Breast epithelium (tissue), 4 donors: ENCODE results near the gene EPC1. TPM values are rescaled to one million over a fixed set of nuclear protein-coding genes. Genes with fewer than 3 reads are reported as not detected.
"Not testable (repeated sequence)": the region's sequence is repeated elsewhere in the genome, so short reads cannot be mapped to it uniquely, and the experiment has no call there.

ENCODE experiments used
- DNase-seq, 2 donors: peaks; one replicate each; pipeline ENCODE4 v3.0.0-alpha.2; 2019; ENCODE audit warnings: low spot score in 2 of 2
- H3K27ac ChIP-seq, 2 donors: fragments of 200-600 bp; sonication (generic) in 1 of 2; one replicate each; pipeline ENCODE4 v1.5.1; 2016 to 2019; ENCODE audit warnings: mild to moderate bottlenecking in 1 of 2
- H3K27me3 ChIP-seq, 2 donors: fragments of 200-600 bp; sonication (generic) in 1 of 2; one replicate each; pipeline versions ENCODE4 v1.5.1 to v1.6.0; 2017 to 2019; ENCODE audit warnings: control low read depth in 1 of 2, mild to moderate bottlenecking in 1 of 2
- H3K36me3 ChIP-seq: fragments of 200-600 bp; one replicate; pipeline ENCODE4 v1.5.1; 2019
- H3K4me1 ChIP-seq, 2 donors: fragments of 200-600 bp; sonication (generic); one replicate each; pipeline ENCODE4 v1.5.1; 2016 to 2019; ENCODE audit warnings: control low read depth in 1 of 2
- H3K4me3 ChIP-seq, 3 donors: fragments of 200-600 bp; sonication (generic); 1 replicate in 2 of 3; 2 replicates in 1 of 3; pipeline ENCODE4 v1.5.1; 2016 to 2019; ENCODE audit warnings: mild to moderate bottlenecking in 3 of 3, moderate library complexity in 2 of 3
- H3K9me3 ChIP-seq, 2 donors: fragments of 200-600 bp; sonication (generic) in 1 of 2; one replicate each; pipeline ENCODE4 v1.5.1; 2016 to 2019; ENCODE audit warnings: control low read depth in 1 of 2
- POLR2A ChIP-seq: fragments of 450-650 bp; IDR thresholded peaks from one replicate; pipeline ENCODE4 v1.6.1; 2016; ENCODE audit warnings: antibody characterized with exemption, mild to moderate bottlenecking, moderate library complexity
- POLR2AphosphoS5 ChIP-seq, 3 donors: sonication (generic); formaldehyde crosslinking; IDR thresholded peaks; one replicate each; pipeline ENCODE4 v1.6.1; 2017; ENCODE audit warnings: antibody characterized with exemption in 3 of 3
- intact Hi-C: fragments of 100-400 bp; cut with DNase I; formaldehyde crosslinking; loops from one replicate; pipeline ENCODE4 v1.15.1; 2023; ENCODE audit warnings: low total_unique reads
- total RNA-seq, 3 donors: library from RNA; depleted of rRNA; stranded (reverse); fragments of >200 nt; gene quantifications; one replicate each; pipeline ENCODE4 v1.1.0, GENCODE V29; 2016
- TF ChIP-seq, protein P1 (sequence below), 3 donors: fragments of 450-650 bp; IDR thresholded peaks; one replicate each; pipeline ENCODE4 v1.5.1; 2016 to 2017; ENCODE audit warnings: antibody characterized with exemption in 3 of 3, mild to moderate bottlenecking in 3 of 3, moderate library complexity in 3 of 3

The EPC1 gene
- total RNA-seq, 3 donors from 2014 or later = 49.4 to 78.7 (median 60.0) TPM

DNA sequence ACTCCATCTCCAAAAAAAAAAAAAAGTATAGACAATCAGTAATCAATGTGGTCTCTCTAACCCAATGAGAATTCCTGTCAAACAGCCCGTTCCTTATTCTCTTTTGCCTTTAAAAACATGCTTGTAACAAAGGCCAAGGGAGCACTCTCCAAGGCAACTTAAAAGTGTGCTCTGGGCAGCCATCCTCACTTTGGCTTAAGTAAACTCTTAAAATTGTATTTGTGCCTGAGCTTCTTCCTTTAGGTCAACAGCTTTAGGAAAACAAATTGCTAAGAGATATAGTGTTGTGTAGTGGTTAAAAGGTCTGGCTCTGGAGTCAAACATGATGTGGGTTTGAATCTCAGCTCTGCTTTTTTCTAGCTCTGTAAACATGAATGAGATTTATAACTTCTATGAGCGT lies 13.9 kb upstream of the EPC1 start:
- no peak for DNase-seq
- no peaks in the 10 kb centered on the region for H3K9me3 ChIP-seq
- TF ChIP-seq POLR2AphosphoS5 (IDR thresholded peaks at IDR 0.05) = no peak
- TF ChIP-seq, protein P1, sequence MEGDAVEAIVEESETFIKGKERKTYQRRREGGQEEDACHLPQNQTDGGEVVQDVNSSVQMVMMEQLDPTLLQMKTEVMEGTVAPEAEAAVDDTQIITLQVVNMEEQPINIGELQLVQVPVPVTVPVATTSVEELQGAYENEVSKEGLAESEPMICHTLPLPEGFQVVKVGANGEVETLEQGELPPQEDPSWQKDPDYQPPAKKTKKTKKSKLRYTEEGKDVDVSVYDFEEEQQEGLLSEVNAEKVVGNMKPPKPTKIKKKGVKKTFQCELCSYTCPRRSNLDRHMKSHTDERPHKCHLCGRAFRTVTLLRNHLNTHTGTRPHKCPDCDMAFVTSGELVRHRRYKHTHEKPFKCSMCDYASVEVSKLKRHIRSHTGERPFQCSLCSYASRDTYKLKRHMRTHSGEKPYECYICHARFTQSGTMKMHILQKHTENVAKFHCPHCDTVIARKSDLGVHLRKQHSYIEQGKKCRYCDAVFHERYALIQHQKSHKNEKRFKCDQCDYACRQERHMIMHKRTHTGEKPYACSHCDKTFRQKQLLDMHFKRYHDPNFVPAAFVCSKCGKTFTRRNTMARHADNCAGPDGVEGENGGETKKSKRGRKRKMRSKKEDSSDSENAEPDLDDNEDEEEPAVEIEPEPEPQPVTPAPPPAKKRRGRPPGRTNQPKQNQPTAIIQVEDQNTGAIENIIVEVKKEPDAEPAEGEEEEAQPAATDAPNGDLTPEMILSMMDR (IDR thresholded peaks at IDR 0.05) = no peak
- no peak for TF ChIP-seq POLR2A
- H3K27ac ChIP-seq = no peak overlapping the region
- no peaks in the 10 kb centered on the region for H3K4me1 ChIP-seq
- intact Hi-C loops = loop anchor here (10.0 kb wide), 1 partner anchor 686 kb away; no protein-coding TSS in a partner anchor
- H3K36me3 ChIP-seq = no peaks in the 10 kb centered on the region
- H3K4me3 ChIP-seq = no peak overlapping the region
- H3K27me3 ChIP-seq = no peaks in the 10 kb centered on the region

DNA sequence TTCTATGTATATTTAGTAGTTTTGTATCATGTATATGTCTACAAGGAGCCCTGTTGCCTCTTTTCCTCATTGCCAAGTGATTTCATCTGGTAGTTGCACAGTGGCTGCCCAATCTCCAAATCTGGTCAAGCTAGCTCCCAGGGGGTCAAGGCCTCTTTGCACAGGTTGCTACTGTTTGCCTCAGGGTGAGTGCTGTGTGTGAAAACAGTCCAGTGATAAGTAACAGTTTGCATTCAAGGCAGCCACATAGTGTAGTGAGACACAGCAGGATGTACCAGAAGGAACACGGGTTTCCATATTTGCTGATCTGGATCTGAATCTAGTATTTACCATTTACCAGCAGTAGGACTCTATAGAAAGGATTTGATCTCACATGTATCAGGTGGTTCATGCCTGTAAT lies 13.3 kb upstream of the EPC1 start:
- intact Hi-C loops = loop anchor here (10.0 kb wide), 1 partner anchor 685 kb away; no protein-coding TSS in a partner anchor
- H3K4me1 ChIP-seq = no peaks in the 10 kb centered on the region
- TF ChIP-seq, protein P1 (IDR thresholded peaks at IDR 0.05) = no peak
- TF ChIP-seq POLR2A = no peak
- no peak for TF ChIP-seq POLR2AphosphoS5 (IDR thresholded peaks at IDR 0.05)
- no peaks in the 10 kb centered on the region for H3K36me3 ChIP-seq
- H3K4me3 ChIP-seq = no peak overlapping the region
- no peaks in the 10 kb centered on the region for H3K9me3 ChIP-seq
- no peak for DNase-seq
- H3K27me3 ChIP-seq = no peaks in the 10 kb centered on the region
- no peak overlapping the region for H3K27ac ChIP-seq

DNA sequence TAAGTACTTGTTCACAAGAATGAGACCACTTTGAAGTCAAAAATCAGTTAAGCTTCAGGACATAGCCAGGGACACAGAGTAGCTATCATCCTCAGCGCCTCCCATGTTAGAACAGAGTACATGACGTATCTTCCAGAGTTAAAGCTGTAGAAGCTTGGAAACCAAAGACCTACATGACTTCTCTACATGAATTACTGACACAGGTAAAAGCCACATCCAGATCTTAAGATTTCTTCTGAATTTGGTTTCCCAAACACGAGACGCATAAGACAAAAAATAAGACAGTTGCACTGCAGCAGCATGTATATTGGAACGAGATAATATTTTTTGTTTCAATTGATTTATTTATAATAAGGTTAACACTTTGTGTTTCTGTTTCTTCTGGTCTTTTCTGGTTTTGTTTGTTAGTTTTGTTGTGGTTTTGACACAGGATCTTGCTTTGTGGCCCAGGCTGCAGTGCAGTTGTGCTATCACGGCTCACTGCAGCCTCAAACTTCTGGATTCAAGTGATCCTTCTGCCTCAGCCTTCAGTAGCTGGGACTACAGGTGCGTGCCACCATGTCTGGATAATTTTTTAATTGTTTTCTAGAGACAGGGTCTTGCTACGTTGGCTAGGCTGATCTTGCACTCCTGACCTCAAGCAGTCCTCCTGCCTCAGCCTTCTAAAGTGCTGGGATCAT lies 10.2 kb upstream of the EPC1 start:
- H3K4me3 ChIP-seq = no peak overlapping the region
- DNase-seq = no peak

DNA sequence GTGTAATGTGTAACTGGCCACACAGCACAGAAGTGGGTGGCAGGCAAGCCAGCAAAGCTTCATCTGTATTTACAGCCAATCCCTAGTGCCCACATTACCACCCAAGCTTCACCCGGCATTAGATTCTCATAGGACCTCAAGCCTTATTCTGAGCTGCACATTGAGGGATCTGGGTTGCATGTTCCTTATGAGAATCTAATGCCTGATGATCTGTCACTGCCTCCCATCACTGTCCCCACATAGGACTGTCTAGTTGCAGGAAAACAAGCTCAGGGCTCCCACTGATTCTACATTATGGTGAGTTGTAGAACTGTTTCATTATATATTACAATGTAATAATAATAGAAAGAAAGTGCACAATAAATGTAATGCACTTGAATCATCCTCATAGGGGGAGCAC lies 7.7 kb upstream of the EPC1 start:
- H3K27ac ChIP-seq, H3K36me3 ChIP-seq, H3K4me1 ChIP-seq, H3K9me3 ChIP-seq, DNase-seq, H3K27me3 ChIP-seq, H3K4me3 ChIP-seq: not testable (repeated sequence)
- intact Hi-C loops = loop anchor here (5.0 kb wide), 1 partner anchor 98 kb away; no protein-coding TSS in a partner anchor

More for the DNA sequence above, 10.2 kb upstream of the EPC1 start:
- H3K27me3 ChIP-seq = no peaks in the 10 kb centered on the region
- H3K36me3 ChIP-seq = no peaks in the 10 kb centered on the region
- intact Hi-C loops = no loop called here
- no peak overlapping the region for H3K27ac ChIP-seq
- no peaks in the 10 kb centered on the region for H3K4me1 ChIP-seq
- no peak for TF ChIP-seq POLR2AphosphoS5 (IDR thresholded peaks at IDR 0.05)
- TF ChIP-seq, protein P1 (IDR thresholded peaks at IDR 0.05) = no peak
- no peak for TF ChIP-seq POLR2A
- H3K9me3 ChIP-seq = no peaks in the 10 kb centered on the region

DNA sequence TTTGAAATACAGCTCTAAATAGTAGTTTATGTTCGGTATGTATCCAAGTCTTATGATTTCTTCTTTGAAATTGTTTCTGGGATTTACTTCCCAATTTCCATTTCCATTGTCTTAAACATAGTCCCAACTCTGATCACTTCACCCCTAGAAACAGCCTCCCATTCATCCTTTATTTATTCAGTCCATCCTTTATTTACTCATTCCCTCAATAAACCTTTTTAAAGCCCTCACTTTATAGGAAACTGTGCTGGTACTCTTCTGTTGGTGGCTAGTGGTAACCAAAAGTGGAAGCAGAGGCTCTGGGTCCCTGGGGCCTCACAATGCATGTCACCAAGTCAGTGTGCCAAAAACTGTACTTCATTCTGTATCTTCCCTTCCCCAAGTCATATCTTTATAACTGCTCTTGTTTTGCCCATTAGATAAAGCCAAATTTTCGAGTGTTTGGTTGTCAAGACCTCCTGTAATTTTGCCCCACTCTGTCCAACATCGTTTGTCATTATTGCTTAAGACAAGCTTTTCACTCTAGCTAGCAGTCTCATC lies 3.9 kb upstream of the EPC1 start:
- Histone ChIP-seq H3K27ac (no peak overlapping the region), H3K4me1 (peaks cover 0 to 6% of the 10 kb centered on the region in 2 donors), H3K27me3 (no peaks in the 10 kb centered on the region), H3K9me3 (no peaks in the 10 kb centered on the region), H3K36me3 (no peaks in the 10 kb centered on the region), H3K4me3 (no peak overlapping the region)
- TF ChIP-seq POLR2AphosphoS5 (IDR thresholded peaks at IDR 0.05) (no peak), POLR2A (no peak)
- TF ChIP-seq, protein P1 (IDR thresholded peaks at IDR 0.05) = no peak
- no peak for DNase-seq
- intact Hi-C loops = loop anchor here (5.0 kb wide), 1 partner anchor 101 kb away; no protein-coding TSS in a partner anchor
